ENCODE results near the gene PTK7. TPM values are rescaled to one million over a fixed set of nuclear protein-coding genes. Genes with fewer than 3 reads are reported as not detected.

Gene PTK7
- total RNA-seq, 6 experiments from 2014 or later = 62.8 to 115 (median 66.7) TPM

GRCh38 chr6:43095939-43096338 is 19.8 kb downstream of the PTK7 start:
- Mint-ChIP-seq H3K4me3 (peak overlapping the region; percentile 83), H3K9me3 (no peaks in the 10 kb centered on the region), H3K36me3 (ENCODE audit: low read depth) (peaks cover 5% of the 10 kb centered on the region), H3K27ac (peak overlapping the region; percentile 92), H3K4me1 (ENCODE audit: low read depth) (peaks cover 65% of the 10 kb centered on the region), H3K27me3 (ENCODE audit: insufficient read depth) (no peaks in the 10 kb centered on the region; the same call in 1 of the 2 replicates)
- no peak for DNase-seq
- no peak for TF ChIP-seq CTCF (IDR thresholded peaks at IDR 0.05)

GRCh38 chr6:43096451-43097097 is 20.5 kb downstream of the PTK7 start:
- H3K27me3 Mint-ChIP-seq (ENCODE audit: insufficient read depth) = no peaks in the 10 kb centered on the region; the same call in 1 of the 2 replicates
- H3K4me1 Mint-ChIP-seq (ENCODE audit: low read depth) = peaks cover 58% of the 10 kb centered on the region
- peak; percentile 89 for DNase-seq
- H3K9me3 Mint-ChIP-seq = no peaks in the 10 kb centered on the region
- TF ChIP-seq CTCF (IDR thresholded peaks at IDR 0.05) = no peak
- peaks cover 5% of the 10 kb centered on the region for H3K36me3 Mint-ChIP-seq (ENCODE audit: low read depth)
- peak overlapping the region; percentile 83 for H3K4me3 Mint-ChIP-seq
- H3K27ac Mint-ChIP-seq = peak overlapping the region; percentile 92

- Mint-ChIP-seq H3K9me3 (no peaks in the 10 kb centered on the region), H3K27ac (peak overlapping the region; percentile 92), H3K4me3 (peak overlapping the region; percentile 83), H3K36me3 (ENCODE audit: low read depth) (peaks cover 5% of the 10 kb centered on the region), H3K27me3 (ENCODE audit: insufficient read depth) (no peaks in the 10 kb centered on the region; the same call in 1 of the 2 replicates), H3K4me1 (ENCODE audit: low read depth) (peaks cover 57% of the 10 kb centered on the region)
- no peak for DNase-seq
- TF ChIP-seq CTCF (IDR thresholded peaks at IDR 0.05) = peak; percentile 23
Measured at GRCh38 chr6:43097098-43097489, 21.0 kb downstream of the PTK7 start.

GRCh38 chr6:43097502-43097901 is 21.4 kb downstream of the PTK7 start:
- H3K4me1 Mint-ChIP-seq (ENCODE audit: low read depth) = peaks cover 53% of the 10 kb centered on the region
- no peak for TF ChIP-seq CTCF (IDR thresholded peaks at IDR 0.05)
- H3K36me3 Mint-ChIP-seq (ENCODE audit: low read depth) = peaks cover 5% of the 10 kb centered on the region
- H3K4me3 Mint-ChIP-seq = peak overlapping the region; percentile 83
- no peaks in the 10 kb centered on the region; the same call in 1 of the 2 replicates for H3K27me3 Mint-ChIP-seq (ENCODE audit: insufficient read depth)
- no peaks in the 10 kb centered on the region for H3K9me3 Mint-ChIP-seq
- no peak for DNase-seq
- peak overlapping the region; percentile 92 for H3K27ac Mint-ChIP-seq

- Mint-ChIP-seq H3K4me3 (no peak overlapping the region), H3K36me3 (ENCODE audit: low read depth) (no peaks in the 10 kb centered on the region), H3K27ac (no peak overlapping the region), H3K4me1 (ENCODE audit: low read depth) (peaks cover 20% of the 10 kb centered on the region), H3K27me3 (ENCODE audit: insufficient read depth) (no peaks in the 10 kb centered on the region), H3K9me3 (no peaks in the 10 kb centered on the region)
- DNase-seq = no peak
- TF ChIP-seq CTCF (IDR thresholded peaks at IDR 0.05) = no peak
Measured at GRCh38 chr6:43101497-43101896, 25.4 kb downstream of the PTK7 start.
